D721Med (cell line): ENCODE data around the gene GNG7.
A peak's percentile ranks its signal among the peaks of the same experiment; 100 is the strongest.
"Not testable (repeated sequence)": the region's sequence is repeated elsewhere in the genome, so short reads cannot be mapped to it uniquely, and the experiment has no call there.

Source experiments
- DNase-seq: peaks from one replicate; pipeline ENCODE4 v3.0.0; 2011; ENCODE audit warnings: low spot score; ENCODE audit not compliant: insufficient read length
- FAIRE-seq: peaks from 2 replicates; lab custom pipeline; 2011; peaks lifted over from hg19 to GRCh38; lab: Jason Lieb, UNC
- TF ChIP-seq, protein P1 (sequence below): IDR thresholded peaks from 2 replicates; pipeline ENCODE4 v1.5.1; 2012; ENCODE audit warnings: mild to moderate bottlenecking, control low read depth; ENCODE audit not compliant: insufficient read depth; ENCODE audit errors: missing control alignments

GNG7 gene

DNA sequence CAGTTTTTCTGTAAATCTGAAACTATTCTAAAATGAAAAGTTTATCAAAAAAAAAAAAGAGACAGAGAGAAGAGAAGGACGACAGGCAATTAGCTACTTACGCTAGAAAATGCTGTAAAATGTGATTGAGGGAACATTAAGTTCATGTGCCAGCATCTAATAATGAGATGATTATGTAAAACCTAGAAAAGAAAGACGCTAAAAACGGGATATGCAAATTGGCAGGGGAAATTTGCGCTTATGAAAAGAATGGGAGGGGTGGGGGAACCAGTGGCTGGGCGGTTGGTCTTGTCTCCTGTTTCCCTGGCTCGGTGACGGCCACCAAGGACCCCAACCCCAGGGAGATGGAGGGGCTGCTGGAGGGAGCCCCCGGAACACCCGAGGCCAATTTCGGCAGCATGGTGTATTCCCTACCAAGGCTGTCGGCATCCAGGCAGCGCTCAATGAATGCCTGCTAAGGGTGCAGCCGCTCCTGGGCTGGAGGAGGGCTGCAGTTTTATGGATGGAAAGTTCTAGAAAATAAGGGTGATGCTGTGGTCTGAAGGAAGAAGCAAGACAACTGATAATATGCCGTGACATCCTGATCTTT is 34.2 kb downstream of the GNG7 start:
- FAIRE-seq (no peak), DNase-seq (no peak)
- TF ChIP-seq, protein P1, sequence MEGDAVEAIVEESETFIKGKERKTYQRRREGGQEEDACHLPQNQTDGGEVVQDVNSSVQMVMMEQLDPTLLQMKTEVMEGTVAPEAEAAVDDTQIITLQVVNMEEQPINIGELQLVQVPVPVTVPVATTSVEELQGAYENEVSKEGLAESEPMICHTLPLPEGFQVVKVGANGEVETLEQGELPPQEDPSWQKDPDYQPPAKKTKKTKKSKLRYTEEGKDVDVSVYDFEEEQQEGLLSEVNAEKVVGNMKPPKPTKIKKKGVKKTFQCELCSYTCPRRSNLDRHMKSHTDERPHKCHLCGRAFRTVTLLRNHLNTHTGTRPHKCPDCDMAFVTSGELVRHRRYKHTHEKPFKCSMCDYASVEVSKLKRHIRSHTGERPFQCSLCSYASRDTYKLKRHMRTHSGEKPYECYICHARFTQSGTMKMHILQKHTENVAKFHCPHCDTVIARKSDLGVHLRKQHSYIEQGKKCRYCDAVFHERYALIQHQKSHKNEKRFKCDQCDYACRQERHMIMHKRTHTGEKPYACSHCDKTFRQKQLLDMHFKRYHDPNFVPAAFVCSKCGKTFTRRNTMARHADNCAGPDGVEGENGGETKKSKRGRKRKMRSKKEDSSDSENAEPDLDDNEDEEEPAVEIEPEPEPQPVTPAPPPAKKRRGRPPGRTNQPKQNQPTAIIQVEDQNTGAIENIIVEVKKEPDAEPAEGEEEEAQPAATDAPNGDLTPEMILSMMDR = no peak

DNA sequence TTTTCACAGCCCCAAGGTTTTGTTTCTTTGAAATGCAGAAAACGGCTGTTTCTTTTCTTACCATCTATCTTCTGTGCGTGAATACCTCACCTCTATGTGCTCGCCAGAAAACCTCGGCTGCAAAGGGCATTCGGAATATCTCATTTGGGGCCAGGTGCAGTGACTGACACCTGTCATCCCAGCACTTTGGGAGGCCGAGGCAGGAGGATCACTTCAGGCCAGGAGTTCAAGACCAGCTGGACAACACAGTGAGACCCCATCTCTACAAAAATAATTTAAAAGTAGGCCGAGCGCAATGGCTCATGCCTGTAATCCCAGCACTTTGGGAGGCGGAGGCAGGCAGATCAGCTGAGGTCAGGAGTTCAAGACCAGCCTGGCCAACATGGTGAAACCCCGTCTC is 35.1 kb downstream of the GNG7 start:
- not testable (repeated sequence) for FAIRE-seq, DNase-seq

- TF ChIP-seq, protein P1 = no peak
- FAIRE-seq (no peak), DNase-seq (no peak)
Measured at GRCh38 chr19:2666344-2666994, 36.0 kb downstream of the GNG7 start.

GRCh38 chr19:2665103-2665502 is 37.4 kb downstream of the GNG7 start:
- DNase-seq = no peak
- no peak for FAIRE-seq
- TF ChIP-seq, protein P1 = no peak

- FAIRE-seq (no peak), DNase-seq (no peak)
- TF ChIP-seq, protein P1 = no peak
Measured at GRCh38 chr19:2663920-2664571, 38.4 kb downstream of the GNG7 start.

DNA sequence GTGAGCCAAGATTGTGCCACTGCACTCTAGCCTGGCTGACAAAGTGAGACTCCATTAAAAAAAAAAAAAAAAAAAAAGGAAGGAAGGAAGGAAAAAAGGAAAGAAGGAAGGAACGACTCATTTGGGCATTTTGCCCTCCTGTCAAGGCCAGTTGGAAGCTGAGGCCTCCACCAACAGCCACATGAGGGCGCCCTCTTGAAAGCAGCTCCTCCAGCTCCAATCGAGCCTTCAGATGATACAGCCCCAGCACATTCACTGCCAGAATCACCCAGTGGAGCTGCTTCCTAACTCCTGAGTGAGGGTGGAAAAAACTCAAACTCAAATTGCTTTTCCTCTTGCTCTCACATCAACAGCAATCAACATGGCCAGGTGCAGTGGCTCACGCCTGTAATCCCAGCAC is 40.9 kb downstream of the GNG7 start:
- no peak for FAIRE-seq
- TF ChIP-seq, protein P1 = no peak
- DNase-seq = no peak

- TF ChIP-seq, protein P1 = no peak
- FAIRE-seq (peak; percentile 97), DNase-seq (peak; percentile 75)
Measured at GRCh38 chr19:2659856-2660432, 42.5 kb downstream of the GNG7 start.
